Measurements from ENCODE around the gene WDR4.
"Not testable (repeated sequence)": the region's sequence is repeated elsewhere in the genome, so short reads cannot be mapped to it uniquely, and the experiment has no call there.

Gene WDR4

DNA sequence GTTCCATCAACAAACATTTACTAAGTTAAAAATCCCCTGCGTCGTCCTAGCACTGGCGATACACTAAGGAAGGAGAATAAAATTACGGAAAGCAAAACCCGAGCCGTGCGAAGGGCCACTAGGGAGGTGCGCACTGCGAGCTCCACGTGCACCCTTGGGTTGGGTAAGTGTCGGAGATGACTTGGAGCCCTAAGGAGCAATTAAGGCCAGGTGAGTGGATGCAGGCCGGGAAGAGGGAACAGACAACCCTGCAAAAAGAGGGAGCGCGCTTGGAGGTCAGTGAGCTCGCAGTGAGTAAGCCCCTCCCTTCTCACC, 704 bp downstream of the WDR4 start:
- no peak for DNase-seq (ENCODE audit: low spot score)

DNA sequence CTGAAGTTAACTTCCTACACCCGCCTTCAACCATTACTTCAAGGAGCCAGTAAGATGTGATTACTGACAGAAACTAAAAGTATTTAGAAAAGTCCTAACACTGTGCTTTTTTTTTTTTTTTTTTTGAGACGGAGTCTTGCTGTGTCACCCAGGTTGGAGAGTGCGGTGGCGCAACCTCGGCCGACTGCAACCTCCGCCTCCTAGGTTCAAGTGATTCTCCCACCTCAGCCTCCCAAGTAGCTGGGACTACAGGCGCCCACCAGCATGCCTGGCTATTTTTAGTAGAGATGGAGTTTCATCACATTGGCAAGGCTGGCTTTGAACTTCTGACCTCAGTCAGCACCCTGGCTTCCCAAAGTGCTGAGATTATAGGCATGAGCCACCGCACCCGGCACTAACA, 3.5 kb downstream of the WDR4 start:
- DNase-seq (ENCODE audit: low spot score): not testable (repeated sequence)

DNA sequence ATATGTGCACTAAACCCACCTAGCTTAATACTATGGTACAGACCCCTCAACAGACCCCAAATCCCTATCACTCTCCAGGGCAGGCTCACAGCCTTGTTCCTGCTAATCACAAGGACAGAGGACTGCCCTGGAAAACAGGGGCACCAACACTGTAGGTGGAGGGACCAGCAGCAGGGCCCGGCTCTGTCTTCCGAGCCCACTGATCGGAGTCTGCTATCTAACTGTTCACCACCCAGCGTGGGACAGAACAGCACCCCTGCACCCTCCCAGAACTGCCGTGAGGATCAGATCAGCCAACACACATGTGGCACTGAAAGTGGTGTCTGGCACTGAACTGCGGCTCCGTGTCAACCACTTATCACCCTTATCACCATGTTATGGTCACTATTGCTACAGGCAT, 6.2 kb downstream of the WDR4 start:
- no peak for DNase-seq (ENCODE audit: low spot score)

DNA sequence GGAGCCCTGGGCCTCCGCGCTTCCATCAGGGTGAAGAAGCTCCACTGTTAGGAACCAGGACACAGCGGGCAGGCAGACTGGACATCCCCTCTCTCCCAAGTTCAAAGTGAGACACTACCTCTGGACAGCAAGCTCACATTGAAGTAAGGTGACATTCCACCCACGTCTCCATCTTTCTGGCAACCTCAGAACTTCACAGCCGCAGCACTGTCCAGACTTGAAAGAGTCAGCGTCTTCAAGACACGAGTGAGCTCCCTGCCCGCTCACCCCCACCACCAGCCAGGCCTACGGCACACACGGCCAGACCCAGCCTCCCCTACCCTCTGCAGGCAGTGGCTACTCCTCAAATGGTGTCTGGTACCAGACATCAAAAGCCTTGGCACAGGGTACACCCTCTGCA, 11.1 kb downstream of the WDR4 start:
- DNase-seq (ENCODE audit: low spot score): no peak

DNA sequence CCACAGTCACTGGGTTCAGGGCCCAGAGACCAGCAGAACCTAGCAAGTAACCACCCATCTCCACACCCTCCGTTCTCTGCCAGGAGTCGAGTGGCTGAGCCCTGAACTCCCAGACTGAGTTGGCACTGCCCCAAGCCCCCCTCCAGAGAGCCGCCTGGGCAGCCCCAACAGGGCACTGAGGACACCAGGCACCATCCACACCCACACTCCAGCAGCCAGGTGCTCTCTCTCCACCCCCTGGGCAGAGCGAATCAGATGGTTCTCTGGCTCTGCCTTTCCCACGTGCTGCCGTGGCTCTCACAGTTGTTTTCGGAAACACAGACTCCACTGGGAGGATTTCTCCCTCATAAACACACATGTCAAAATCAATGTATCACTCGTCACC, 13.6 kb downstream of the WDR4 start:
- DNase-seq (ENCODE audit: low spot score): no peak

DNA sequence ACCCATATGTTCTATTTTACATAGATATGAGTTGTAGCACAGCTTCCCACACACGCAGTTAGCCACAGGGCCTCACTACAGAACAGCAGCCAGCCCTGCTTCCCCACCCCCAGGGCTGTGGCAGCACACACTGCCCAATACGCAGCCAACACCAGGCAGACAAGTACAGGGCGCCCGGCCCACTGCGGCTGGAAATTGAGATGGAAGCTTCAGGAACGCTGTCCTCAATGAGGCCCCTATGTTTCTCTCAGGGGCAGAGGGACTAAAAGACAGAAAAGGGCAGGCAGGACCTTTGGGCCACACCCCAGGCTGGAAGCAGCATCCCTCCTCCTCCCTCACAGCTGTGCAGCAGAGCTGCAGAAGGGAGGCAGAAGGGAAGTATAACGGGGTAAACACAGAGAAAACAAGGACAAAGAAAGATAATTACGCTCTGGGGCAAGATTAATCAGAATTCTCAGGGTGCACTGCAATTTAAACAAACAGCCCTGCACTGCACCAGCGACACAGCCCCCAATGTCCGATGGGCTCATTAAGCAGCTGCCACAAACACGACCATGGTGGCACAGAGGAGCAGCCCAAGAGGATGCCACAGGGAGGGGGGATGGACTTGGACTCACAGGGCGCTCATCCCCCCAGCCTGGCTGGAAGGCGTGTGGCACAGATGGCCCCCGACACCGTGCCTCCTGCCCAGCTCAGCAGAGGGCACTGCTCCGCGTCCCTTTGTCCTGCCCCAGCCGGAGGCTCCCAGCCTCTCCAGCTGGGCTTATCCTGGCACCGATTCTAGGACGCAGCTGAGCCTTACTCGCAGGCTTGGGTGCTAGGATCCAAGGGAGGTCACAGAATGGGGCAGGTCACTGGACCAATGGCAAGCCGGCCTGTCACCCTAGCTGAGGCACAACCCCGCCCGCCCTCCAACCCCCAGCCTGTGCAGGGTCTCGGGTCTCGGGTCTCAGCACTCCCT, 14.2 kb downstream of the WDR4 start:
- DNase-seq (ENCODE audit: low spot score): no peak

DNA sequence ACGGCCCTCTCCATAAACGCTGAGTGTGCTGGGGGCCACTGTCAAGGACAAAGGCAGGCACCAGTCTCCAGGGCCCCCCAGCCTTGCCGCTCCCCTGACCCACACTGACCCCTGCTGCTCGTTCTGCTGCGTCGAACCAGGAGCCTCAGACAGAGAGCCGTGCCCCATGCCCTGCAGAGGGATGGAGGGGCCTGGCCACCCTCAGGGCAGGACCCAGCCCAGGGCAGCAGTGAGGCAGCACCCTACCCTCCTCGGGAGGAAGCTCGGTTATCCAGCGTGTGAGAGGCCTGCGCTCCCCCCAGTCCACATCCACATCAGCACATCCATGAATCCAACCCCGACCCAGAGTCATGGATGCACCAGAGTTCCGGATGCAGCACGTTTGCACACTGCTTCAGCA, 15.1 kb downstream of the WDR4 start:
- DNase-seq (ENCODE audit: low spot score): no peak

DNA sequence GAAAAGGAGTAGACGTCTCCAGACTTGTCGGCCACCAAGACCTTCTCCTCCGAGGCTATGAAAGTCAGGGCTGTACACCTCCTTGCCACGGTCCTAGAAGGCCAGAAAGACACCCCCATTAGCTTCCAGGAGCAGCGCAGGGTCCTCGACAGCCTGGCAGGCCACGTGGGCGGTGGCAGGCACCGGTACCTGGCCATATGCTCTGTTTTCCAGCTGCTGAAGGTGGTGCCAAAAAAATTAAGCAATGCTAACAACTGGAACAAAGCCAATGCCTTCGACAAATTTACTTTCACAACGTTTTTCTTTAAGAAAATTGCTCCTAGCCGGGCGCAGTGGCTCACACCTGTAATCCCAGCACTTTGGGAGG, 15.9 kb downstream of the WDR4 start:
- no peak for DNase-seq (ENCODE audit: low spot score)

DNA sequence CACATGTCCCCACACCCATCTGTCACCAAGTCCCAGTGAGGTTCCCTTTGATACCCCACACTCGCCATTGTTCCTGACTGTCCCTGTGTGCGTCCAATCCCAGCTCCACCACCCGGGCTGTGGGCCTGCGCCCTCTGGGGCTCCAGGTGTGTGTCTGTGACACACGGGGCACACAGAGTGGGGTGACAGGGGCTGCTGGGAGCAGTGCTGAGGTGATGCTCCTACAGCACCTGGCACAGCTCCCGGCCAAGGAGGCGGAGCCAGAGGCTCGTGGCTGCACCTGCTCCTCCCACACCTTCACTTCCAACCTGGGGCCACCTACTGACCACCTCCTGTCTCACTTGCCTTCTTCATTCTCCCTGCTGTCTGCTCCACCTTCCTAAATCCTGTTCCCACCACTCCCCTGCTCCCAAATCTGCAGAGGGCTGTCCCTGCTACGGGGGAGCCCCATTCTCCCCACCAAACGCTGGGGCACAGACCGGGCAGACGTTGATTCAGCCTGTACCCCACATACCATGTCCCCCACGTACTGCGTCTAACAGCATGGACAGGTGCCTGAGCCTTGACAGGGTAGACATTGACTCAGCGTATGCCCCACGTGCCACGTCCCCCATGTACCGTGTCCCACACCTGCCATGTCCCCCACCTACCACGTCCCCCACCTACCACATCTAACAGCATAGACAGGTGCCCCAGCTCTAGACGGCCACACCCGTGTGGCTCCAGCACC, 16.4 kb downstream of the WDR4 start:
- peak; percentile 9 for DNase-seq (ENCODE audit: low spot score)

DNA sequence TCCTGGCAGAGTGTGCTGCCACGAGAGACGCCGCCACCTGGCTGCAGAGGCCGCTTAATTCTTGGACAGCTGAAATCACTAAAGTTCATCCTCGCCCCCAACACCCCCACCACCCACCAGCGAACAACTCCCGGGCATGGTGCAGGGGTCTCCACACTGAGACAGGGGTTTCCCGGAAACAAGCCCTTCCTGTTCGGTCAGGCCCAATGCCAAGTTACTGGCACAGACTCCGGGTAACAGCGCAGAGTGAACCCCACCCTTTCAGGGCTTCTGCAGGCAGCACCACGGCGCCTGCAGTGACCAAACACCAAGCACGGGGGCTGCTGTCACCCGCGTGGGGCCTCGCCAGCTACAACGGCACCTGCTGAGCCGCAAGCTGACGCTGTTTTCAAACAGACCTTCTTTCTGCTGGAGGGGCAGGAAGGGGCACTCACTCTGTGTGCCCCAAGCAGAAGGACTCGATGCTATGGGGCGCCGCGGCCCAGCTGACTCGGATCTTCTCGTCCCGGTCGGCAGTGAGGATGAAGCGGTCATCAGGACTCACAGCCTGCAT, 17.4 kb downstream of the WDR4 start:
- no peak for DNase-seq (ENCODE audit: low spot score)

DNA sequence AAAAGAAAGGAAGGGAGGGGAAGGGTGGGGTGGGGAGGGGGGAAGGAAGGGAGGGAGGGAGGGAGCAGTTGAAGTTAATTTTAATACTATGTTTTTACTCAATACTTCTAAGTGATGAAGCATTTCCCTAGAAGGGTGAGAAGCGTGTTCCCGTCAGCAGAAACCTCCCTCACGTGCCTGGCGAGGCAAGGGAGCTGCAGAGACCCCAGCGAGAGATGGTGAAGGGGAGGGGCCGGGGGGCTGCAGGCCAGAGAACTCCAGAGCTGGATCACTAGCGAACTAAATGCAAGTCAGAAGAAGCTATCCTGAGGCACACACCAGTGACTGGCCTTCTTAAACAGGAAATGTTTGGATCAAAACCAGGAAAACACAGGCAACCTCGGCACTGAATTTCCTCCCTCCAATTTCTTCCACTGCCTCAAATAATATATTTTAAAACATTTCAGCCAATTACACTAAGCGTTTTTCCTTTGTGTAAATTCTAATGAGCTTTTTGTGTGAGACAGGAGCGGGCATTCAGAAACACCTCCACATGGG, 18.0 kb downstream of the WDR4 start:
- DNase-seq (ENCODE audit: low spot score): no peak

DNA sequence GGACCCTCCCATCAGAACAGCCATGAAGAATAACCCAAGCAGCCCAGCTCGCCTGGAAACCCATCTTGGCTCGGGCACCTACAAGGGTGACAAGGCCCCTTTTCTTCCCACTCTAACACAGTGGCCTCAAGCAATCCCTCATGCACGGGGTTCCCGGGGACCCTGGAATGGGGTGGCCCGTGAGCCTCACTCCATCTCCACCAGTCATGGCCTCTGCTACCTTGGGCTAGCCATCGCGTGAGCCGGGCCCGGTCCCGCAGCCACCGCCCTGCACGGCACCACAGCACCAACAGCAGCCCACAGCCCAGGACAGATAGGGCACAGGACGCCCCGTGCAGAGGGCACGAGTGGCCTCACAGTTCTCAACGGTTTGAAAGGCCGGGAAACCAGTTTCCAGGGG, 19.0 kb downstream of the WDR4 start:
- no peak for DNase-seq (ENCODE audit: low spot score)

DNA sequence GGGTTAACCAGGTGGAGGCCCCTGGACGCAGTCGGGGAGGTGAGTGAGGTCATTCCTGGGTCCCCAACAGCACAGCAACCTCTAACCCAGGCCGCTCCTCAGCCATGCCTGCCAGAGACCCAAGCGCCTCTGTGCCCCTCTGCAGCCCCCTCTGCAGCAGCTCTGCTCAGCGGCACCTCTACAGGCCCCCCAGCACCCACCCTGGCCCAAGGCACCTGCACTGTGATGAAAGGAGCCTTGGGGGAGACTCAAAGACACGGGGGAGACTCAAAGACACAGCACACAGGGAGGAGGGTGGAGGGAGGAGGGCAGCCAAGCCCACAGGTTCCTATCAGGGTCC, 19.5 kb downstream of the WDR4 start:
- no peak for DNase-seq (ENCODE audit: low spot score)

DNA sequence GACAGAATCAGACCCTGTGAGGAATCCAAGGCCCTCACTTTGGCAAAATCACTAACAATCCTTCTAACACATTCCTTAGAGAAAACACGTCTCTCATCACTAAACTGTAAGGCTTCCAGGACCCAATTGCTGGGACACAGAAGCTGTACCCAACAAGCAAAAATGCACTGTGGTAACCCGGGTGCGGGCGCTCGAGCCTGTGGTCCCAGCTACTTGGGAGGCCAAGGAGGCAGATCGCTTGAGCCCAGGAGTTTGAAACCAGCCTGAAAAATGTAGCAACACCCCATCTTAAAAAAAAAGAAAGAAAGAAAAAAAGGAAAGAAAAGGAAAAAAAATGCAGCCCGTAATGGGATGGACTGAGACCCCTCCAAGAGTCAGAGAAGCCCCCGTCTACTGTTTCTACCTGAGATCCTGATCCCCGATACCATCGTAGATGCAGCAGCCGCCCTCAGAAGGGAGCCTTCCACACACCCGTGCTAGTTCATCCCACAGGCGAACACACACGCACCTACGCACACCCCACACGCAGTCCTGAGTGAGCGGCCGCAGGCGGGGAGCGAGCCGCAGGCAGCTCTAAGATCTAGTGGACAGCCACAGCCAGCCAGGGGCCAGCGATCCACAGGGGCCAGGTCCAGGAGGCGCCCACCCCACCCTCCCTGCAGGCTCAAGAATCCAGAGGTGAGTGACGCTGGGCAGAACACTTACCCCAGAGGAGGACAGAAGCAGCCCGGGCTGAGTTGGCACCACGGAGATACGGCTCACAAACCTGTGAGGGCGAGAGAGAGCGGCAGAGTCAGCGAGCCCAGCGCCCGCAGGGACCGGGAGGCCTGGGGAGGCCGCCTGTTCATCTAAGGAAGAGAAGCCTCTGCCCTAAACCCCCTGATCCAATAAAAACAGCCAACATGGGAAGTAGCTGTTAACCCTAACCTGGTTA, 20.1 kb downstream of the WDR4 start:
- no peak for DNase-seq (ENCODE audit: low spot score)

DNA sequence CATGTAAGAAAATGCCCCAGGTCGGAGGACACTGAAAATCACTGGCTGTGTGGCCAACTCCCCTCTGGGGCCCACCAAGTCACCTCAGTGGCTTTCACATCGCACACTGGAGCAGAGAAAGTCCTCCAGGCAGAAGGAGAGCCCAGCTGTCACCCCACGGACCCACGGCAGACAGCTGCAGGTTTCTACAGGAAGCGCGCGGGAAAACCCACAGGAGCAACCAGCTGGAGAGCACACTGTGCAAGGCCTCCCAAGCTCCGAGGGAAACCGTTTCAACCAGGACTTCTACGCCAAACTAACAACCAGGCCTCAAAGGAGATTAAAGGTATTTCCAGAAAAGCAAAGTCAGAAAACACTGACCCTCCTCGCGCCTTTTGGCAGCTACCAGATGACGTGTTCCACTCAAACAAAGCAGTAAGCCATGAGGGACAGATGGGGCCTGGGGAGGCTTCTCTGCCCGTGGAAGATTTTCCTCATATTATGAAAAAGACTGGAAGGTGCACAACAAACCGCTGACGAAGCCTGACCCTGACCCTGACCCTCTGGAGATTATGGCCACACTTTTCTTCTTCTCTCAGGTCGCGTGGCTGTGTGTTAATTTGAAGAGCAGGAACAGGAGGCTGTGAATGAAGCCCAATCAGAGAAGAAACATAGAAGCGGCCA, 21.0 kb downstream of the WDR4 start:
- no peak for DNase-seq (ENCODE audit: low spot score)

DNA sequence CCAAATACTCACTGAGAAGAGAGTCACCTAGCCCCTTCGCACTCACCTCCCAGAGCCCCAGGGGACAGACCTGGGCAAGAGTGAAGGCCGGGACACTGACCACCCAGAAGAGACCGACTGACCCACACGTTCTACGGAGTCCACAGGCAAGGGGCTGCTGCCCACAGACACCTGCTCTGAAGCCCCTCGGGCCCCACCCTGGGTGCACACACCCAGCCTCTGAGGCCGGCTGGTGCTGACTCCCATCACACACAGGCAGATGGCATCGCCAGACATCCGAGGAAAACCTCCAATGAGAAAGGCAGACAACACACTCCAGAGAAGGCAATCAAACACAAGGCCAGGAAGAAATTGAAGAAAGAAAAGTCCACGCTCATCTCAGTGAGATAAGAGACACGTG, 22.1 kb downstream of the WDR4 start:
- no peak for DNase-seq (ENCODE audit: low spot score)

DNA sequence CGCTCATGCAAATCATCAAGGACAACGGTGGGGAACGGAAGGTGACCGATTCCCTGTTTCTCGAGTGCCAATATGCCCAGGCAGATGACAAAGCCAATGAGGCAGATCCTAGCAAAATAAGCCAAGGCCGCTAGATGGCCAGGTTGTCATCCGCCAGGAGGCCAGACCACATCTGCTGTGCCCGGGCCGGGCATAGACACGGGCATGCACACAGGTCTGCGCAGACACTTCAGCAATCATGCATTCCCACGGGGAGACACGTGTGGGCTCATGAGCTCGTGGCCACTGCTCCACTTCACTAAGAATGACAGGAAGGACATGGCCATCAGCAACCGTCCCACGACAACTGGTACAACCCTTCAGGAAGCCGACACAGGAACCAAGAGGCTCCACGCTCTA, 23.4 kb downstream of the WDR4 start:
- no peak for DNase-seq (ENCODE audit: low spot score)

DNA sequence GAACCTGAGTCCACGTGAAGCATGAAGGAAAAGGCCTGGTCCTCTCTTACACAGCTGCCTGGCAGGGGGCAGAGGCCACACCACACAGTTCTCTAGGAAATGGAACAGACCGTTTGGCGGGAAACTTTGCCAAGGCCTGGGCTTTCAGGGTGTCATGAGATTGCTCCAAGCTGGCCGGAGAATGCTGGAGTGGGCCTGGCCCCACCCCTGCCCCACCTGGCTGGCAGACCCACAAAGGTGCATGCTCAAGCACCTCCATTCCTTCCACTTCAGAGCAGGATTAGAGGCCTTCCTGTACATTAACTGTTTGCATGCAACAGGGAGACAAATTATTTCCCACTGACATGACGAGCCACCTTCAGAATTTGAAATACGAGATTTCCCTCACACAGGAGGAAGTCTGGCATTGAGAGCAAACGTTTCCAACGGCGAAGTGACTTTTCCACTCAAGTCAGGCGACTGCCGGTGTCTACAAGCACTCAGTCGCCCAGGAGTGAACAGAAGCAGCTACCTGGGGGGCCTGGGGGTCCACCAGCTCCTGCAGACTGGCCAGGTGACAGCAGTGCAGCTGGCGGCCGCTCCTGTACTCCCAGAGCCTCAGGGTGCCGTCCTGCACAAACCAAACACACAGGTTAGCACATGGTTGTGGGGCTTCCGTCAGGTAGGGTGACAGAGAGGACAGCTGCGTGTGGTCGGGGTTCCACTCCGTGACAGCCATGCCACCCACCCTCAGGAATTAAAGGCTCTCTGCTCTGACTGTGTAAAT, 24.0 kb downstream of the WDR4 start:
- DNase-seq (ENCODE audit: low spot score): no peak

DNA sequence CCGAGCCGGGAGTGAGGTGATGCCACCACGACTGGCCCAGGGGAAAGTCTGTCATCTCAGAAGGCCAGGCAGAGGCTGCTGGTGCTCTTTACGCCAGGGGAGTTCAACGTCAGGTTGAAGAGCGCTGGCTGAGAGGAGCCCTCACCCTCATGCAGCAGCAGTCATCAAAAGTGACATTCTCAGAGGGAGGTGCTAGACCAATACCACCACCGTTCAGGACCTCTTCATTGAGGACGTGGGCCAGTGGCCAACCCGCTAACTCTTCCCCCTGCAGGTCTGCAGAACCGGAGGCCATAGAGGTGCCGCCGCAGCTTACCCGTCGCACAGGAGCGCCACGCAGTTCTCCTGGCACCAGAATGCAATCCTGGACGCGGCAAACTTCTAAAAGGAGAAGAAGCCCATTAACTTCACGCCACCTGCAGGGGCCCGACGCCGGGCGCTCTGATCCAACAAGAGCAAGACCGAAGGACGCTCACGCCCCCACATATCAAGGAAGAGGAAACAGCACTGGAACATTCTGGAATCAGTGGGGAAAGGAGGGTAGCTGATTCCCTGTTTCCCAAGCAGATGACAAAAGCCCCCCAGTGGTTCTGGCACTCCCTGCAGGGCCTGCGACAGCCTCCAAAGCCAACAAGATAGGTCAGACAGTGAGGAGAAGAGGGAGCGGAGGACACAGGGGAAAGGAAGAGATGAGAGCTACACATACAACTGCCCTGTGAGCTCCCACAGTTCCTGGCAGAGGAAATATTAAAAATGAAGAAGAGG, 24.9 kb downstream of the WDR4 start:
- DNase-seq (ENCODE audit: low spot score): no peak

DNA sequence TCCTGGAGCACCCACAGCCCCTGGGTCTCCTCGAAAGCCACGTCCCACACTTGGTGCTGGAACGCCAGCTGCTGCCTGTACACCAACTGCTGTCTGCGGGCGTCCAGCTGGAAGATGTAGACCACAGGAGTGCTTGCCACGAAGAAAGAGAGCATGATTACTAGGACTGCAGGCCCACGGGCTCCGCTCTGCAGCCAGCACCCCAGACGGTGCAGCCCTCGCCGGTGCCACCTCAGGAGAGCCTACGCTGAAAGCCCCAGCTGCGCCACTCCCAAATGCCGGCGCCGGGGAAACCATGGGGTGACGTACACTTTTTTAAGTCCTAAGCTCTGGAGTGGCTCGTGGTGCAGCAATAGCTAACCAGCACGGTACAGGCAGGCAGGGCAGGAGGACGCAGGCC, 25.7 kb downstream of the WDR4 start:
- DNase-seq (ENCODE audit: low spot score): no peak
